Measurements from ENCODE around the gene ARAP1.

- TF ChIP-seq CTCF (optimal IDR thresholded peaks at IDR 0.05 in 1 of 3, IDR thresholded peaks at IDR 0.05 in 1 of 3, conservative IDR thresholded peaks at IDR 0.05 in 1 of 3; ENCODE audit: extremely low read depth in 1 of 3, insufficient read depth in 2 of 3, low read length in 3 of 3) (no peak), EZH2 (IDR thresholded peaks at IDR 0.05; ENCODE audit: low read length) (no peak)
These were observed 14.9 kb downstream of the ARAP1 start for GRCh38 chr11:72737336-72737735.
